OCI-LY1 (cell line): ENCODE data around the gene GIMAP4.

ENCODE experiments used
- EZH2 ChIP-seq: fragments of 200-600 bp; sonication (generic), shearing (Covaris generic); IDR thresholded peaks from 2 replicates; pipeline ENCODE4 v1.8.0; 2017; ENCODE audit warnings: borderline replicate concordance, mixed run types, mild to moderate bottlenecking, antibody characterized with exemption, low read length, moderate library complexity, mixed read lengths
- TF ChIP-seq, protein P1 (sequence below): fragments of 200-600 bp; sonication (generic), shearing (Covaris generic); IDR thresholded peaks from 2 replicates; pipeline ENCODE4 v1.5.1; 2017; ENCODE audit warnings: mild to moderate bottlenecking, antibody characterized with exemption, low read length, moderate library complexity, mixed read lengths

DNA sequence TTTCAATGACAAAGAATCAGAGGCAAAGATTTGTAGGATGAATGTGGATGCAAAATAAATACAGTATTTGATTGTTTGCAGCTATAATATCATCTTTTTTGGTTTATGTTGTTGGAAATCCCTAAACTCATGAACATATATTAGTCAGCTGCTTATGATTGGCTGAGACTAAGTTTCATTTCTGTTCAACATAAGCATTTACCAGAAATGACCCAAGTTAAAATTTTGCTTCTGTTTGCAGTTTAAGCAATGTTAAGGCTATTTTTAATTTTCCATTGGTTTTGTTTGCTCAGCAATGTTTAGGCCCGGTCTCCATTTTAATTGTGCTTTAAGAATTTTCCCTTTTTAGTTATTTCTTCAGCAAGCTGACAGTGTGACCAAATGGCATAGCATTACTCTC, 43.0 kb downstream of the GIMAP4 start:
- TF ChIP-seq, protein P1, sequence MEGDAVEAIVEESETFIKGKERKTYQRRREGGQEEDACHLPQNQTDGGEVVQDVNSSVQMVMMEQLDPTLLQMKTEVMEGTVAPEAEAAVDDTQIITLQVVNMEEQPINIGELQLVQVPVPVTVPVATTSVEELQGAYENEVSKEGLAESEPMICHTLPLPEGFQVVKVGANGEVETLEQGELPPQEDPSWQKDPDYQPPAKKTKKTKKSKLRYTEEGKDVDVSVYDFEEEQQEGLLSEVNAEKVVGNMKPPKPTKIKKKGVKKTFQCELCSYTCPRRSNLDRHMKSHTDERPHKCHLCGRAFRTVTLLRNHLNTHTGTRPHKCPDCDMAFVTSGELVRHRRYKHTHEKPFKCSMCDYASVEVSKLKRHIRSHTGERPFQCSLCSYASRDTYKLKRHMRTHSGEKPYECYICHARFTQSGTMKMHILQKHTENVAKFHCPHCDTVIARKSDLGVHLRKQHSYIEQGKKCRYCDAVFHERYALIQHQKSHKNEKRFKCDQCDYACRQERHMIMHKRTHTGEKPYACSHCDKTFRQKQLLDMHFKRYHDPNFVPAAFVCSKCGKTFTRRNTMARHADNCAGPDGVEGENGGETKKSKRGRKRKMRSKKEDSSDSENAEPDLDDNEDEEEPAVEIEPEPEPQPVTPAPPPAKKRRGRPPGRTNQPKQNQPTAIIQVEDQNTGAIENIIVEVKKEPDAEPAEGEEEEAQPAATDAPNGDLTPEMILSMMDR, result no peak
- no peak for TF ChIP-seq EZH2
